HG03135 (cell line): ENCODE data around the gene OR2T6.
A peak's percentile ranks its signal among the peaks of the same experiment; 100 is the strongest.
"Not testable (repeated sequence)": the region's sequence is repeated elsewhere in the genome, so short reads cannot be mapped to it uniquely, and the experiment has no call there.

Experiments used
- ATAC-seq: cut with Tn5 transposase; IDR thresholded peaks from one replicate; pipeline ENCODE4 v1.9.1; 2021; ENCODE audit warnings: mild to moderate bottlenecking, moderate library complexity; ENCODE audit not compliant: unreplicated experiment

OR2T6 gene

GRCh38 chr1:248375446-248375845 is at the start of gene OR2T6:
Gene OR2T6 (plus strand): TSS chr1:248375746. CDS start chr1:248387609, 11,863 bp downstream.
- no peak for ATAC-seq

- no peak for ATAC-seq
Observed at GRCh38 chr1:248343451-248343850, 32.1 kb upstream of the OR2T6 start.

GRCh38 chr1:248348475-248348874 is 27.1 kb upstream of the OR2T6 start, which contains the start of gene OR14C36:
Gene OR14C36 (plus strand): TSS chr1:248348775. CDS start chr1:248348775, 0 bp downstream.
- ATAC-seq = no peak

- no peak for ATAC-seq
Observed at GRCh38 chr1:248359415-248359814, 16.1 kb upstream of the OR2T6 start.

GRCh38 chr1:248361121-248361715 is 14.3 kb upstream of the OR2T6 start, which contains the start of gene OR2T4:
Gene OR2T4 (plus strand): TSS chr1:248361665. CDS start chr1:248361665, 0 bp downstream.
- no peak for ATAC-seq

GRCh38 chr1:248366609-248367008 is 8.9 kb upstream of the OR2T6 start:
- ATAC-seq = no peak

GRCh38 chr1:248372394-248372793 is 3.2 kb upstream of the OR2T6 start:
- ATAC-seq = no peak

- no peak for ATAC-seq
Observed at GRCh38 chr1:248373761-248374160, 1.8 kb upstream of the OR2T6 start.

- ATAC-seq = no peak
Observed at GRCh38 chr1:248376916-248377315, 1.4 kb downstream of the OR2T6 start.

GRCh38 chr1:248380854-248381253 is 5.3 kb downstream of the OR2T6 start:
- ATAC-seq = no peak

GRCh38 chr1:248388426-248388825 is 12.9 kb downstream of the OR2T6 start:
- no peak for ATAC-seq

- no peak for ATAC-seq
Observed at GRCh38 chr1:248393050-248393449, 17.5 kb downstream of the OR2T6 start.

- no peak for ATAC-seq
Observed at GRCh38 chr1:248402748-248403147, 27.2 kb downstream of the OR2T6 start, which contains the start of gene OR2T1. Gene OR2T1 (plus strand): TSS chr1:248403048. CDS start chr1:248406148, 3,100 bp downstream.

- ATAC-seq = no peak
Observed at GRCh38 chr1:248404024-248404423, 28.5 kb downstream of the OR2T6 start.

GRCh38 chr1:248406721-248407692 is 31.5 kb downstream of the OR2T6 start:
- no peak for ATAC-seq

- ATAC-seq = no peak
Observed at GRCh38 chr1:248416226-248416625, 40.7 kb downstream of the OR2T6 start.

- ATAC-seq = no peak
Observed at GRCh38 chr1:248417854-248418253, 42.3 kb downstream of the OR2T6 start.

- ATAC-seq = no peak
Observed at GRCh38 chr1:248421384-248421783, 45.8 kb downstream of the OR2T6 start.

- peak; percentile 61 for ATAC-seq
Observed at GRCh38 chr1:248427526-248428191, 52.1 kb downstream of the OR2T6 start.

GRCh38 chr1:248428192-248428533 is 52.6 kb downstream of the OR2T6 start:
- ATAC-seq = peak; percentile 96

GRCh38 chr1:248431683-248432082 is 56.1 kb downstream of the OR2T6 start:
- ATAC-seq = not testable (repeated sequence)
